Endothelial cell (in vitro differentiated cells): ENCODE results near the gene LCORL. TPM values are rescaled to one million over a fixed set of nuclear protein-coding genes. Genes with fewer than 3 reads are reported as not detected.

Experiments used
- DNase-seq: peaks from one replicate; pipeline ENCODE4 v3.0.0; 2021; ENCODE audit warnings: low spot score
- H3K27ac Mint-ChIP-seq: one replicate; pipeline ENCODE4 v1.8.0; 2021; ENCODE audit warnings: mixed read lengths, inconsistent platforms; ENCODE audit not compliant: unreplicated experiment
- H3K27me3 Mint-ChIP-seq: one replicate; pipeline ENCODE4 v1.8.0; 2021; ENCODE audit warnings: mild to moderate bottlenecking, moderate library complexity, mixed read lengths, inconsistent platforms; ENCODE audit not compliant: unreplicated experiment
- H3K36me3 Mint-ChIP-seq: one replicate; pipeline ENCODE4 v1.8.0; 2021; ENCODE audit warnings: mild to moderate bottlenecking, low read depth, mixed read lengths, inconsistent platforms; ENCODE audit not compliant: unreplicated experiment
- H3K4me1 Mint-ChIP-seq: one replicate; pipeline ENCODE4 v1.8.0; 2021; ENCODE audit warnings: mild to moderate bottlenecking, mixed read lengths, inconsistent platforms; ENCODE audit not compliant: unreplicated experiment
- H3K4me3 Mint-ChIP-seq: one replicate; pipeline ENCODE4 v1.8.0; 2021; ENCODE audit warnings: mild to moderate bottlenecking, mixed read lengths, inconsistent platforms; ENCODE audit not compliant: unreplicated experiment
- H3K9me3 Mint-ChIP-seq: one replicate; pipeline ENCODE4 v1.8.0; 2021; ENCODE audit warnings: mixed read lengths, inconsistent platforms; ENCODE audit not compliant: unreplicated experiment
- CTCF ChIP-seq: fragments of 200-600 bp; sonication (generic); IDR thresholded peaks from one replicate; pipeline ENCODE4 v1.5.0; 2021; ENCODE audit warnings: antibody characterized with exemption; ENCODE audit not compliant: unreplicated experiment
- total RNA-seq: library from RNA; stranded (reverse); fragmentation: NEBNext Ultra II Directional; extraction: Animal tissue kit (Norgen Biotek cat#: 25700); gene quantifications from one replicate; pipeline ENCODE4 v1.2.1, GENCODE V29; 2021; ENCODE audit not compliant: unreplicated experiment

The LCORL gene
- total RNA-seq, 1 donor from 2014 or later: 18.4 TPM

- DNase-seq: no peak
- Mint-ChIP-seq H3K9me3 (no peaks in the 10 kb centered on the region), H3K27ac (no peak overlapping the region), H3K4me1 (peaks cover 8% of the 10 kb centered on the region), H3K27me3 (no peaks in the 10 kb centered on the region), H3K4me3 (no peak overlapping the region), H3K36me3 (no peaks in the 10 kb centered on the region)
- no peak for TF ChIP-seq CTCF
Observed at GRCh38 chr4:17816142-17816541, 205.4 kb downstream of the LCORL start.

- no peak for DNase-seq
- peaks cover 20% of the 10 kb centered on the region for H3K4me1 Mint-ChIP-seq
- no peaks in the 10 kb centered on the region for H3K9me3 Mint-ChIP-seq
- H3K27ac Mint-ChIP-seq: no peak overlapping the region
- TF ChIP-seq CTCF: no peak
- peaks cover 6% of the 10 kb centered on the region for H3K36me3 Mint-ChIP-seq
- H3K4me3 Mint-ChIP-seq: no peak overlapping the region
- H3K27me3 Mint-ChIP-seq: peaks cover 7% of the 10 kb centered on the region
Observed at GRCh38 chr4:17814140-17814539, 207.4 kb downstream of the LCORL start.

- DNase-seq: no peak
- Mint-ChIP-seq H3K36me3 (peaks cover 6% of the 10 kb centered on the region), H3K4me1 (peaks cover 30% of the 10 kb centered on the region), H3K27ac (no peak overlapping the region), H3K27me3 (peaks cover 7% of the 10 kb centered on the region), H3K9me3 (no peaks in the 10 kb centered on the region), H3K4me3 (no peak overlapping the region)
- no peak for TF ChIP-seq CTCF
Observed at GRCh38 chr4:17812801-17813200, 208.8 kb downstream of the LCORL start.

GRCh38 chr4:17812125-17812524 lies 209.4 kb downstream of the LCORL start:
- Mint-ChIP-seq H3K9me3 (no peaks in the 10 kb centered on the region), H3K4me1 (peaks cover 32% of the 10 kb centered on the region), H3K27me3 (peaks cover 7% of the 10 kb centered on the region), H3K4me3 (peak overlapping the region; percentile 81), H3K27ac (peak overlapping the region; percentile 44), H3K36me3 (peaks cover 6% of the 10 kb centered on the region)
- TF ChIP-seq CTCF: no peak
- DNase-seq: no peak

- no peak for DNase-seq
- no peak for TF ChIP-seq CTCF
- H3K36me3 Mint-ChIP-seq: peaks cover 6% of the 10 kb centered on the region
- peaks cover 7% of the 10 kb centered on the region for H3K27me3 Mint-ChIP-seq
- H3K4me1 Mint-ChIP-seq: peaks cover 32% of the 10 kb centered on the region
- peak overlapping the region; percentile 1 for H3K27ac Mint-ChIP-seq
- H3K9me3 Mint-ChIP-seq: no peaks in the 10 kb centered on the region
- H3K4me3 Mint-ChIP-seq: peak overlapping the region; percentile 99
Observed at GRCh38 chr4:17811078-17811603, 210.4 kb downstream of the LCORL start.
